B cell (primary cell): Measurements from ENCODE around the gene MIPEP. TPM values are rescaled to one million over a fixed set of nuclear protein-coding genes. Genes with fewer than 3 reads are reported as not detected.

ENCODE experiments used
- ATAC-seq: fragments of 200-7000 bp; cut with Tn5 transposase; one replicate; pipeline ENCODE4 v1.10.0; 2021; ENCODE audit warnings: low read depth, mild to moderate bottlenecking, moderate number of reproducible peaks, moderate library complexity
- CTCF ChIA-PET: fragments of 350-600 bp; sonication (Branson Sonifier 250); formaldehyde crosslinking; loops from one replicate; lab custom pipeline; 2021; ENCODE audit warnings: antibody characterized with exemption, inconsistent platforms; lab: Charles Lee
- POLR2A ChIA-PET: fragments of 350-600 bp; sonication (Branson Sonifier 250); formaldehyde crosslinking; loops from one replicate; lab custom pipeline; 2021; ENCODE audit warnings: antibody characterized with exemption; lab: Charles Lee
- DNase-seq: peaks from one replicate; pipeline ENCODE4 v3.0.0; 2013
- H2AFZ ChIP-seq: 2 replicates; pipeline ENCODE4 v1.6.1; 2012; ENCODE audit warnings: mild to moderate bottlenecking, low read depth, low read length; ENCODE audit not compliant: insufficient read depth, poor library complexity, severe bottlenecking
- H3K27ac ChIP-seq, 2 donors: 1 replicate in 1 of 2; 2 replicates in 1 of 2; pipeline ENCODE4 v1.5.1; 2012 to 2013; ENCODE audit warnings: low read length in 2 of 2, mild to moderate bottlenecking in 2 of 2, moderate library complexity in 1 of 2
- H3K27me3 ChIP-seq, 4 experiments: fragments of 200-600 bp in 1 of 4; sonication (generic) in 1 of 4; replicated peaks in 1 of 4; 1 replicate in 2 of 4; 2 replicates in 2 of 4; pipeline versions ENCODE4 v1.6.1 to v1.7.0; 2013 to 2016; ENCODE audit warnings: low read length in 3 of 4, mild to moderate bottlenecking in 2 of 4, mixed read lengths in 1 of 4, moderate library complexity in 1 of 4; ENCODE audit not compliant: insufficient read depth in 4 of 4, control insufficient read depth in 3 of 4; ENCODE audit errors: control extremely low read depth in 1 of 4
- H3K36me3 ChIP-seq, 2 experiments: replicated peaks in 1 of 2; 1 replicate in 1 of 2; 2 replicates in 1 of 2; pipeline versions ENCODE4 v1.6.1 to v1.7.1; 2013; ENCODE audit warnings: low read length in 1 of 2; ENCODE audit not compliant: insufficient read depth in 2 of 2, control insufficient read depth in 1 of 2; ENCODE audit errors: control extremely low read depth in 1 of 2, extremely low read depth in 1 of 2
- H3K4me1 ChIP-seq, 2 donors: fragments of 200-600 bp in 1 of 2; sonication (generic) in 1 of 2; 1 replicate in 1 of 2; 2 replicates in 1 of 2; pipeline versions ENCODE4 v1.5.1 to v1.6.1; 2013 to 2017; ENCODE audit warnings: low read length in 2 of 2; ENCODE audit not compliant: control insufficient read depth in 2 of 2, insufficient read depth in 2 of 2
- H3K4me2 ChIP-seq: replicated peaks from 2 replicates; pipeline ENCODE3; 2012; ENCODE audit warnings: mild to moderate bottlenecking, low read depth, low read length; ENCODE audit not compliant: poor library complexity, severe bottlenecking
- H3K4me3 ChIP-seq, 5 experiments: fragments of 200-600 bp in 1 of 5; sonication (generic) in 1 of 5; 1 replicate in 3 of 5; 2 replicates in 2 of 5; pipeline versions ENCODE4 v1.5.1 to v1.7.0; 2011 to 2016; ENCODE audit warnings: low read length in 4 of 5, mild to moderate bottlenecking in 4 of 5, low read depth in 2 of 5, control low read depth in 1 of 5, moderate library complexity in 1 of 5; ENCODE audit not compliant: insufficient read depth in 1 of 5; ENCODE audit errors: control extremely low read depth in 1 of 5, extremely low read depth in 1 of 5
- H3K79me2 ChIP-seq: fragments of 200-600 bp; sonication (generic); one replicate; pipeline ENCODE4 v1.6.0; 2016; ENCODE audit warnings: low read length; ENCODE audit not compliant: control insufficient read depth, insufficient read depth
- H3K9ac ChIP-seq: fragments of 200-600 bp; sonication (generic); 2 replicates; pipeline ENCODE4 v1.6.1; 2017; ENCODE audit warnings: mild to moderate bottlenecking, low read length, moderate library complexity
- H3K9me3 ChIP-seq, 3 donors: one replicate each; pipeline versions ENCODE4 v1.6.1 to v1.7.1; 2013; ENCODE audit warnings: low read length in 2 of 3; ENCODE audit not compliant: control insufficient read depth in 2 of 3, insufficient read depth in 1 of 3; ENCODE audit errors: control extremely low read depth in 1 of 3
- H4K20me1 ChIP-seq: 2 replicates; pipeline ENCODE4 v1.6.0; 2012; ENCODE audit warnings: mild to moderate bottlenecking, low read length; ENCODE audit not compliant: insufficient read depth, control insufficient read depth, poor library complexity, severe bottlenecking
- H3K27ac Mint-ChIP-seq: one replicate; pipeline ENCODE4 v1.8.0; 2021; ENCODE audit warnings: mixed read lengths
- H3K27me3 Mint-ChIP-seq: one replicate; pipeline ENCODE4 v1.8.0; 2021; ENCODE audit warnings: mixed read lengths
- H3K4me1 Mint-ChIP-seq: one replicate; pipeline ENCODE4 v1.8.0; 2021; ENCODE audit warnings: mixed read lengths
- H3K4me3 Mint-ChIP-seq: one replicate; pipeline ENCODE4 v1.8.0; 2021; ENCODE audit warnings: mixed read lengths
- H3K9me3 Mint-ChIP-seq: one replicate; pipeline ENCODE4 v1.8.0; 2022; ENCODE audit warnings: mixed read lengths; ENCODE audit not compliant: insufficient read depth
- EZH2 ChIP-seq: IDR thresholded peaks from 2 replicates; pipeline ENCODE4 v1.6.1; 2012; ENCODE audit warnings: borderline replicate concordance, low read depth, mild to moderate bottlenecking, moderate library complexity, low read length; ENCODE audit not compliant: insufficient read depth, poor library complexity, severe bottlenecking
- WGBS: methylation state at CpG from one replicate; pipeline ENCODE4 v1.1.5; 2013; ENCODE audit warnings: missing lambda C conversion rate; ENCODE audit not compliant: insufficient coverage; 5-methylcytosine and 5-hydroxymethylcytosine counted together
- intact Hi-C: fragments of 100-400 bp; cut with micrococcal nuclease; formaldehyde crosslinking; loops from one replicate; pipeline ENCODE4 v1.10.0; 2022
- polyA plus RNA-seq: library from polyadenylated mRNA; depleted of rRNA; stranded (reverse); fragments of >200 nt; gene quantifications from 2 replicates; pipeline ENCODE4 v1.2.3, GENCODE V29; 2012
- total RNA-seq, 2 donors: library from RNA; stranded (reverse); fragments of 120-200 nt in 1 of 2; gene quantifications; 1 replicate in 1 of 2; 2 replicates in 1 of 2; pipeline versions ENCODE4 v1.2.3 to v1.2.4, GENCODE V29; 2013 to 2022
- TF ChIP-seq, protein P1 (sequence below): fragments of 200-600 bp; IDR thresholded peaks from one replicate; pipeline ENCODE4 v1.8.0; 2022; ENCODE audit warnings: antibody characterized with exemption, mild to moderate bottlenecking

MIPEP gene
- total and polyA plus RNA-seq, 2 donors (not counting 1 experiment from before 2014, with no cell fraction given) = 6.2 to 16.9 TPM

DNA sequence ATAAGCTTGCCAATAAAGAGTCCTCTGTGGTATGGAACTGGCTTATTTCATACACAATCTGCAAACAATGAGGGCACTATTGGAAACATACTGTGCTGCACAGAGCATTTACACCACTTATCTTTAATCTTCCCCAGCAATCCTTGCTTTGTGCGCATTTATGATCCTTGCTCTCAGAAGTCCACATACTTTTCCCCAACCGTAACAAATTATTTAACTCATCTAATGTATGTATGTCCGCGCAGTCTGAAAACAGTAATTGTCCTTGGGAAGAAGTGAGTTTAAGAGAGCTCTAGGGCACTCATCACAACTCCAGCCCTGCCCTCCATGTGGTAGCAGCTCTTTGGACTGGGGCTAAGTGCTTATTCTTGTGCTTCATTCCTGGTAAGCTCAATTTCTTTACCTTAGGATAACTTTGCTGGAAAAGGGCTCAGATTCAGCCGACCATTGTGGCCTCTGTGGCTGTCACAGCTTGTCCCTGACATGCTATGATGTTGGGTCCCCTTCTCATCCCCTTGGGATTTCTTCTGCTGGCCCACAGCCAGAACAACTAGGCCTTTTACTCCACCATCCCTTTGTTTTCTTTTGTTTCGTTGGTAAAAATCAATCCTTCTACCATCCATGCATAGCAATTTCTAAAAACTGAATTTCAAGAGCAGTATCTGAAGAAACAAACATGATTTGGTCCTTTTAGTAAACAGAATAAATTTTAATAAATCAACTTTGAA lies 166.3 kb downstream of the MIPEP start:
- no peaks in the 10 kb centered on the region for H4K20me1 ChIP-seq
- H3K9me3 Mint-ChIP-seq = no peaks in the 10 kb centered on the region
- H3K36me3 ChIP-seq = no peaks in the 10 kb centered on the region
- no peak overlapping the region for H3K4me2 ChIP-seq
- no peak for ATAC-seq
- H3K4me1 ChIP-seq = no peaks in the 10 kb centered on the region
- TF ChIP-seq, protein P1, sequence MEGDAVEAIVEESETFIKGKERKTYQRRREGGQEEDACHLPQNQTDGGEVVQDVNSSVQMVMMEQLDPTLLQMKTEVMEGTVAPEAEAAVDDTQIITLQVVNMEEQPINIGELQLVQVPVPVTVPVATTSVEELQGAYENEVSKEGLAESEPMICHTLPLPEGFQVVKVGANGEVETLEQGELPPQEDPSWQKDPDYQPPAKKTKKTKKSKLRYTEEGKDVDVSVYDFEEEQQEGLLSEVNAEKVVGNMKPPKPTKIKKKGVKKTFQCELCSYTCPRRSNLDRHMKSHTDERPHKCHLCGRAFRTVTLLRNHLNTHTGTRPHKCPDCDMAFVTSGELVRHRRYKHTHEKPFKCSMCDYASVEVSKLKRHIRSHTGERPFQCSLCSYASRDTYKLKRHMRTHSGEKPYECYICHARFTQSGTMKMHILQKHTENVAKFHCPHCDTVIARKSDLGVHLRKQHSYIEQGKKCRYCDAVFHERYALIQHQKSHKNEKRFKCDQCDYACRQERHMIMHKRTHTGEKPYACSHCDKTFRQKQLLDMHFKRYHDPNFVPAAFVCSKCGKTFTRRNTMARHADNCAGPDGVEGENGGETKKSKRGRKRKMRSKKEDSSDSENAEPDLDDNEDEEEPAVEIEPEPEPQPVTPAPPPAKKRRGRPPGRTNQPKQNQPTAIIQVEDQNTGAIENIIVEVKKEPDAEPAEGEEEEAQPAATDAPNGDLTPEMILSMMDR = no peak
- TF ChIP-seq EZH2 = no peak
- no peak overlapping the region for H3K27ac ChIP-seq
- H3K4me1 Mint-ChIP-seq = no peaks in the 10 kb centered on the region
- H3K4me3 ChIP-seq = no peak overlapping the region
- intact Hi-C loops = no loop called here
- H3K9me3 ChIP-seq = peaks cover 0 to 8% (median 0%) of the 10 kb centered on the region in 3 donors
- no peak overlapping the region for H2AFZ ChIP-seq
- no peak overlapping the region for H3K27ac Mint-ChIP-seq
- no peak overlapping the region for H3K4me3 Mint-ChIP-seq
- H3K27me3 Mint-ChIP-seq = no peaks in the 10 kb centered on the region
- ChIA-PET CTCF (interaction anchor here (1.0 kb wide), 1 partner anchor 17 kb away, joined by 3 read pairs; no protein-coding TSS in a partner anchor), POLR2A (no interaction called here)
- DNase-seq = no peak
- H3K79me2 ChIP-seq = no peaks in the 10 kb centered on the region
- no peak overlapping the region for H3K9ac ChIP-seq
- no peaks in the 10 kb centered on the region for H3K27me3 ChIP-seq
- WGBS = 88% methylated on average over 1 of the region's 6 CpGs

DNA sequence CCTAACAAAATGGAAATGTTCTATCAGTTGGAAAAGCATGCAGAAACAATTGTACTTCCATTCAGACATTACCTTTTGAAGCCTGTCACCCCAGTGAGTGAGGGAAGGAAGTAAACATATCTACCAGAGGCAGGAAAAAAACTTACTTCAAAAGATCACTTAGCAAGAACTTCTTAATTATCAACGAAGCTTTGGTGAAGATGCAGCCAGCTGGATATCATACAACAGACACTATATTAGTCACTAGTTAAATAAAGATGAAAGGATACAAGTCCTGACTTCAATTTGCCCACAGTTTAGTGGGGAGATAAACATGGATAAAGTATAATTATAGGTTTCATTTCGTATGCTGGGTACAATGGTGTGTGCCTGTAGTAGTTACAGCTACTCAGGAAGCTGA lies 170.2 kb downstream of the MIPEP start:
- Histone ChIP-seq H3K4me1 (no peaks in the 10 kb centered on the region), H3K27ac (no peak overlapping the region), H3K79me2 (no peaks in the 10 kb centered on the region), H3K9ac (no peak overlapping the region), H4K20me1 (no peaks in the 10 kb centered on the region), H2AFZ (no peak overlapping the region), H3K9me3 (peaks cover 0 to 16% (median 0%) of the 10 kb centered on the region in 3 donors), H3K36me3 (no peaks in the 10 kb centered on the region), H3K27me3 (peaks cover 0 to 6% (median 0%) of the 10 kb centered on the region in 4 experiments), H3K4me3 (no peak overlapping the region), H3K4me2 (no peak overlapping the region)
- no CpG with 5 or more reads among the region's 2 CpGs for WGBS
- Mint-ChIP-seq H3K9me3 (no peaks in the 10 kb centered on the region), H3K4me3 (no peak overlapping the region), H3K27me3 (peaks cover 11% of the 10 kb centered on the region), H3K27ac (no peak overlapping the region), H3K4me1 (peaks cover 4% of the 10 kb centered on the region)
- CTCF ChIA-PET = no interaction called here
- no peak for TF ChIP-seq EZH2
- TF ChIP-seq, protein P1 = no peak
- POLR2A ChIA-PET = no interaction called here
- intact Hi-C loops = no loop called here
- ATAC-seq (no peak), DNase-seq (no peak)
